Effector memory CD4-positive, alpha-beta T cell (primary cell): ENCODE measurements around the gene LUC7L.
"Not testable (repeated sequence)": the region's sequence is repeated elsewhere in the genome, so short reads cannot be mapped to it uniquely, and the experiment has no call there.

Experiments
- DNase-seq, 3 donors: peaks; one replicate each; pipeline ENCODE4 v3.0.0-alpha.2; 2020
- H3K27ac ChIP-seq: 2 replicates; pipeline ENCODE4 v1.7.0; 2013; ENCODE audit warnings: mild to moderate bottlenecking, low read length, moderate library complexity; ENCODE audit not compliant: insufficient read depth, poor library complexity, severe bottlenecking
- H3K27me3 ChIP-seq: replicated peaks from 2 replicates; pipeline ENCODE4 v1.7.0; 2013; ENCODE audit warnings: mild to moderate bottlenecking, low read length; ENCODE audit not compliant: insufficient read depth, control insufficient read depth, poor library complexity, severe bottlenecking
- H3K36me3 ChIP-seq: 2 replicates; pipeline ENCODE4 v1.7.0; 2013; ENCODE audit warnings: mild to moderate bottlenecking, low read length, moderate library complexity; ENCODE audit not compliant: control insufficient read depth, insufficient read depth
- H3K4me1 ChIP-seq: 2 replicates; pipeline ENCODE4 v1.7.0; 2013; ENCODE audit warnings: low read length, mild to moderate bottlenecking; ENCODE audit not compliant: control insufficient read depth, insufficient read depth, poor library complexity, severe bottlenecking
- H3K4me3 ChIP-seq: 2 replicates; pipeline ENCODE4 v1.7.0; 2013; ENCODE audit warnings: low read length, low read depth, mild to moderate bottlenecking; ENCODE audit not compliant: insufficient read depth, poor library complexity, severe bottlenecking
- H3K9me3 ChIP-seq: 2 replicates; pipeline ENCODE4 v1.7.0; 2013; ENCODE audit warnings: mild to moderate bottlenecking, low read length, moderate library complexity; ENCODE audit not compliant: control insufficient read depth

The LUC7L gene

DNA sequence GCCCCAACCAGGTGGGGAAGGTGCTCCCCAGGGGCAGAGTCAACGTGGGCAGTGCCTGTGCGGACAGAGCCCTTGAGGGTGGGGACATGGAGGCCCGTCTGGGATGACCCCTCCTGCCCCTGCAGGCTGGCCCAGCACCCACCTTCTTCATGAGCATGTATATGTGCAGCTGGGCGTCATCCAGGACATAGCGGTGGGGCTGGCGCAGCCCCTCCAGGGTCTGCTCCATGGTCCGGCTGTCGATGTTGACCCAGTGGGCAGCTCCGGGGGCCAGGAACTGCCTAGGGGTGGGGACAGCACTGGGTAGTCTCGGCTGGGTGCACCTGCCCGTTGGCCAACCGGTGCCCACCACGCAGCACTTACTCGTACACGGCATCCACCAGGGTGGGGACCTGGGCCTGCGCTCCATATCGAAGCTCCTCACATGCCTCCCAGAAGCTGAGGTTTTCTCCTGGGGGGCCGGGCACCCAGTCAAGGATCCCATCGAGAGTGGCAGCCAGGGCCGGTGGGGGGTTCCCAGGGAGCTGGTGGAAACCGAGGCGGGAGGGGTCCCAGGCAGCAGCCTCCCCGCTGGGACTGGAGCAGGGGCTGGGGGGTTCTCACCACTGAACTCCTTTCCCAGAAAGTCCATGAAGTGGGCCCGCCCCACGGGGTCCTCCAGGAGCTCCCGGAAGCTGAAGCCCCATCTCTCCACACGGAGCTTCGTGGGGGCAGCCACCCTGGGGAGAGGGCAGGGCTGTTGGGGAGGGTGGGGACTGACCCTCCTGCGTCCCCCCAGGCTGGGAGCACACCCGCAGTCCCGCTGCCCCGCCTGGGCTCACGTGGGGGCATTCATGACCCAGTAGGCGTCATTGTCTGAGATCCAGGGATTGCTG lies 41.4 kb upstream of the LUC7L start:
- Histone ChIP-seq H3K27ac (no peak overlapping the region), H3K27me3 (peaks cover 15% of the 10 kb centered on the region), H3K36me3 (no peaks in the 10 kb centered on the region), H3K9me3 (no peaks in the 10 kb centered on the region), H3K4me3 (no peak overlapping the region), H3K4me1 (peaks cover 3% of the 10 kb centered on the region)
- DNase-seq: no peak

DNA sequence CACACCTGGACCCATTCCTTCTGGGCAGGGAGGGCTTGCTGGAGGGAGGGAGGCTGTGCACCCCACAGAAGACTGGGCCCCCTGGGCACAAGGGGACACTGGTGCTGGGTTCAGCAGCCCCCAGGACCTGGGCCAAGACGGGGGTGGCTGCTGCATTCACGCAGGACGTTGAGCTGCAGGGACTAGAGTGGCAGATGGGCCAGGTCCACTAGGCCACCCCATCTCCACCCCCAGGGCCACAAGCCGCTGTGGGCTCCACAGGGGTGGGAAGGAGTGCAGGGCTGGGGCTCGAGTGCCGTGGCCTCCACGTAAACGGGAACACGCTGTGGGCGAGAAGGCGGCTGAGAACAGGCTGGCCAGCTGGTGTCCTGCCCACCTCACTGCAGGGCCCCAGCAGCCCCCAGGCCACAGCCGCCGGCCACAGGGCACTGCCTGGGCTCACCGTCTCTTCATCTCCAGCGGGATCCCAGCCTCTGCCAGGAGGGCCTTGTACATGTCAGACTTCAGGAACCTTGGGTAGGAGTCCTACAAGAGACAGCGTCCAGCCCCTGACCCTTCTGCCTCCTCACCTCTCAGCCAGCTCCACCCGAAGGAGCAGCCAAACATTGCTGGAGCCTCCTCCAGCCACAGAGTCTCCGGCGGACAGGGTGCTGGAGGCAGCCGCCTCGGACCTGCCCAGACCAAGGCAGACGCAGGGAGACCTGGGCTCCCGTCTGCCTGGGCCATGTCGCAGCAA lies 40.0 kb upstream of the LUC7L start:
- H3K36me3 ChIP-seq: peaks cover 4% of the 10 kb centered on the region
- no peaks in the 10 kb centered on the region for H3K4me1 ChIP-seq
- peaks cover 3% of the 10 kb centered on the region for H3K27me3 ChIP-seq
- H3K4me3 ChIP-seq: no peak overlapping the region
- H3K9me3 ChIP-seq: no peaks in the 10 kb centered on the region
- no peak overlapping the region for H3K27ac ChIP-seq
- DNase-seq: no peak

DNA sequence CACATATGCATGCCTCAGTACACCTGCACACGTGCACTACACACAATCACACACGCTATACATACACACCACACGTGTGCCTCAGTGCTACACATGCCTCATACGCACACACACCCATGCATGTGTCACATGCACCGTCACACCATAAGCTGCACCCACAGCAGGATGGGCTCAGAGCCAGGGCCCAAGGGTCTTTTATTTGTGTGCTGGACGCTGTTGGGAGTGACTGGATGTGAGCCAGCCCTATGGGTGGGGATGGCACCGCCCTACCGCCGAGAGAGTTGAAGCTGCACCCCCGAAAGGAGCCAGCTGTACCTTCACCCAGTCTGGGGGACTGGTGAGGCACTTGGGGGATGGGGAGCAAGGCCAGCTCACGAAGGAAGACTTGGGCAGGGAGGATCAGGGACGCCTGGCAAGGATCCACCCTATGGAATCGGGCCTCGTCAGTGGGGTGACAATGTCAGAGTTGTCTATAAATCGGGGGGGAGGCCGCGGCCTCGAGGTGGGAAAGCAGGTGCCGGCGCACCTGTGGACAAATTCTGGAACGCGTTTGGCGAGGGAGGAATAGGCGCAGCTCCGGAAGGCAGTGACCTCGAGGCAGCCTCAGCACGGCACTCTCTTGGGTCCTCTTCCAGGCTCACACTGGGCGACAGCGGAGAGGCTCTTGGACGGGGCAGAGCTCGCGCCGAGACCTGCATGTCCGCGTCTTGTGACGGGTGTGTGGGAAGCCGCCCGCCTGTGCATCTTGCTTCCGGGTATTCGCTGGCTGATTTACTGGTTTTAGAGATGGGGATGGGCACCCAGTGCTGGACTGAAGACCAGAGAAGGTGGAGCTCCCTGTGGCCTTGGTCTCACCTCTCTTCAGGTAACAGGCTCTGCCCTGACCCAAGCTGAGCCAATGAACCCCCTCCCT lies 39.1 kb upstream of the LUC7L start:
- Histone ChIP-seq H3K36me3 (peaks cover 11% of the 10 kb centered on the region), H3K27me3 (no peaks in the 10 kb centered on the region), H3K27ac (no peak overlapping the region), H3K4me3 (no peak overlapping the region), H3K4me1 (no peaks in the 10 kb centered on the region), H3K9me3 (no peaks in the 10 kb centered on the region)
- no peak for DNase-seq

DNA sequence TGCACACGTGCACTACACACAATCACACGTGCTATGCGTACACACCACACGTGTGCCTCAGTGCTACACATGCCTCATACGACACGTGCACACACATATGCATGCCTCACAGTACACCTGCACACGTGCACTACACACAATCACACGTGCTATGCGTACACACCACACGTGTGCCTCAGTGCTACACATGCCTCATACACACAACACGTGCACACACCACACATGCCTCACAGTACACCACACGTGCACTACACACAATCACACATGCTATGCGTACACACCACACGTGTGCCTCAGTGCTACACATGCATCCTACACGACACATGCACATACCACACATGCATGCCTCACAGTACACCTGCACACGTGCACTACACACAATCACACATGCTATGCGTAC lies 38.3 kb upstream of the LUC7L start:
- H3K36me3 ChIP-seq: peaks cover 15% of the 10 kb centered on the region
- H3K4me3 ChIP-seq, H3K9me3 ChIP-seq, H3K27me3 ChIP-seq, H3K4me1 ChIP-seq, H3K27ac ChIP-seq, DNase-seq: not testable (repeated sequence)

DNA sequence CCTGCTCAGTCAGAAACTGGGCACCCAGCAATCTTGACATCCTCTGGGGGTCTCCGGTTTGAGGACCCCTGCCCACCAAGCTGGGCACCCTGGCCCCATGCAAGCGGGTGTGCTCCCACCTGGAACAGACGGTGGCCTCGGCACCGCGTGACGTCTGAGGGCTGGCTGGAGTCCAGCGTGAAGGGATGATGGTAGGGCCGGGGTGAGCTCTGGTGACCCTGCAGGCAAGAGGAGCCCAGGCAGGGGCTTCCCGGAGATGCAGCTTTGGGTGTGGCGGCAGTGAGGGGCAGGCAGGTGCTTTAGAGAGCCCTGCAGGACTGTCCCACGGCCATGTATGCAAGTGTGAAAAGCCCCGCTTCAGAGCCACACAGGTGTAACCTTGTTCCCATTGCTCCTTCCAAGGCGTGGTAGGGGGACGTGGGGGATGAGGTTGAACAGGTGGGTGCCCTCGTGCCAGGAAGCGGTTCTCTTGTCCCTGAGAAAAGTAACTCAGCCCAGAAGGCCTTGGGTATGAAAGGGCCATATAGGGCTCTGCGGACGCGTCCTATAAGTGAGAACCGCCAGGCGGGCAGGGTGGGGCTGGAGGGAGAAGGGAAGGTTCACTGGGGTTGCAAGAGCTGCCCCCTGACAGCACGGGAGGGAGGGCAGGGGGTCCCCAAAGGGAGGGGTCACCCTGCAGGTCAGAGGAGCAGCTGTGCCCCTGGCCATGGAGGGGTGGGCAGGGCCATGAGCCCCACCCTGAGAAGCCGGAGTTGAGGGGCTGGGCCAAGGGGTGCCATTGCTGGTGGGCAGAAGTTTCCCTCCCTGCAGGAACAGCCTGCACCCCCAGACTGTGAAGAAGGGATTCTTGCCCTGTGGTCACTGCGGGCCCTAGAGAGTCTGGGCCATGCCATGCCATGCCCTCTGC lies 37.3 kb upstream of the LUC7L start:
- H3K4me1 ChIP-seq: no peaks in the 10 kb centered on the region
- no peak overlapping the region for H3K27ac ChIP-seq
- peaks cover 22% of the 10 kb centered on the region for H3K36me3 ChIP-seq
- H3K9me3 ChIP-seq: no peaks in the 10 kb centered on the region
- H3K4me3 ChIP-seq: no peak overlapping the region
- no peaks in the 10 kb centered on the region for H3K27me3 ChIP-seq
- no peak for DNase-seq

DNA sequence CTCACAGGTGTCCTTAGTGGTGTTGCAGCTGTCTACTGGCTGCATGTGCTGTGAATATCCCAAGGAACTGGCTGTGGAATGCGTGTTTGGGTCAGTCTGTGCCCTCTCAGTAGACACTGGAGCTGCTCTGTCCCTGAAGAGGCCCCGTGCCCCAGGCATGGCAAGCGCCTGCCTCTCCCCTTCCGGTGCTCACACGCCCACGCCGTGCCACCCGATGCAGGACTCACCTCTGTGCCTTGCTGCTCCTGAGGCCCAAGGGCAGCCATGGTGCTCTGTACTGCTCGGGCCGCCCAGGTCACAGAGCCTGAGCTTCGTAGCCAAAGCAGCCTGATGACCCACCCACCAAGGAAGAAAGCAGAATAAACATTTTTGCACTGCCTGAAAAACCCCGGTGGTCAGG lies 36.5 kb upstream of the LUC7L start:
- no peaks in the 10 kb centered on the region for H3K4me1 ChIP-seq
- no peak overlapping the region for H3K27ac ChIP-seq
- no peak overlapping the region for H3K4me3 ChIP-seq
- peaks cover 30% of the 10 kb centered on the region for H3K36me3 ChIP-seq
- DNase-seq: no peak
- no peaks in the 10 kb centered on the region for H3K9me3 ChIP-seq
- H3K27me3 ChIP-seq: no peaks in the 10 kb centered on the region

DNA sequence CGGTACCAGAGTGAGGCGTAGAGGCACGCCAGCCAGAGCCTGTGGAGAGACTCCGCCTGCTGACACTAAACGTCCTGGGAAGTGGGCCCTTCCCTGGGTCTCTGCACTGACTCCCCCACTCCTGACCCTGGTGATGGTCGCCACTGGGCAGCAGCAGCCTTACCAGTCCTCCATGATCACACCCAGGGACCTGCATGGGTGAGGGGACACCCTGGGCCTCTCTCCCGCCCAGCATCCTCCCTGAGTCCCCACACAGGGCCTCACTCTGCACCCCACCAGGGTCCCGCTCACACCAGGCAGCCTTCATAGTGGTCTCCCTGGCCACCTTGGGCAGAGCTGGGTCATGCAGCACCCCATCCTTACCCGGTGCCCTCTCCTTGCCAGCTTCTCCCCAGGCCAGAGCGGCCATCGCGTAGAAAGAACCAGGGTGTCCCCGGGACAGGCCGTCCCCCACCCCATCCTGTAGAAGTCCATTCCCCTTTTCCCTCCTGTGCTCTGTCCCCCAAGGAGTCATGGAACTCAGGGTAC lies 35.8 kb upstream of the LUC7L start:
- H3K9me3 ChIP-seq: no peaks in the 10 kb centered on the region
- no peaks in the 10 kb centered on the region for H3K4me1 ChIP-seq
- no peak overlapping the region for H3K4me3 ChIP-seq
- H3K27me3 ChIP-seq: no peaks in the 10 kb centered on the region
- H3K27ac ChIP-seq: no peak overlapping the region
- no peak for DNase-seq
- peaks cover 30% of the 10 kb centered on the region for H3K36me3 ChIP-seq

DNA sequence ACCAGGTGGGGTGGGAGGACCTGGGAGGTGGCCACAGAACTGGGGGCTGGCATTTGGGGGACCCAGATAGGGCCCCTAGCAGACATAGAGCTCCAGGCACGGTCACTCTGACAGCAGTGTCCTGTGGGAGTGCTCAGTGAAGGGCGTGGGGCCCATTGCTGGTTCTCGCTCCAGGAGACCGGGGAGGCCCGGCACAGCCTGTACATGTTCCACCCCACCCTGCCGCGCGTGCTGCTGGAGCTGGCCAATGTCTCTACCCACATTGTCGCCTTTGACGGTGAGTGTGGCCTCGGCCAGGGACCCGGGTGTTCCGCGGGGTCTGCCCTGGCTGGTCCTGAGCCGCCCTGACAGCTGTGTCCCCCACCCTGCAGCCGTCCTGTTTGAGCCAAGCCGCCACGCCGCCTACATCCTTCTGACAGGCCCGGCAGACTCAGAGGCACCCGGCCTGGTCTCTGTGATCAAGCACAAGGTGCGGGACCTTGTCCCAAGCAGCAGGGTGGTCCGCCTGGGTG lies 35.2 kb upstream of the LUC7L start:
- DNase-seq: no peak
- Histone ChIP-seq H3K9me3 (no peaks in the 10 kb centered on the region), H3K4me3 (no peak overlapping the region), H3K27ac (no peak overlapping the region), H3K36me3 (peaks cover 30% of the 10 kb centered on the region), H3K27me3 (no peaks in the 10 kb centered on the region), H3K4me1 (no peaks in the 10 kb centered on the region)

DNA sequence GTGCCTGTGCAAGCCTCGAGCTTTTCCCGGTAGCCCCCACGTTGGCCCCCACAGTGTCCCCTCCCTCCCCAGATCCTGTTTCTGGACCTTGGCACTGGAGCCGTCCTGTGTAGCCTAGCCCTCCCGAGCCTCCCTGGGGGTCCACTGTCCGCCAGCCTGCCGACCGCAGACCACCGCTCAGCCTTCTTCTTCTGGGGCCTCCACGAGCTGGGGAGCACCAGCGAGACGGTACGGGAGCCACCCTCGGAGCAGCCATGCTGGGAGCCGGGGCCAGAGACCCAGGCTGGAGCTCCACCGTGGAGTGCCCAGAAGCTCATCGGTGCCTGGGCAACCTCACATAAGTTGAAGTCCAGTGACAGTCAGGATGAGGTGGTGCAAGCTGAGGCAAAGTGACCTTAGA lies 34.7 kb upstream of the LUC7L start:
- DNase-seq: no peak
- peaks cover 30% of the 10 kb centered on the region for H3K36me3 ChIP-seq
- H3K27me3 ChIP-seq: no peaks in the 10 kb centered on the region
- no peak overlapping the region for H3K27ac ChIP-seq
- H3K9me3 ChIP-seq: no peaks in the 10 kb centered on the region
- no peaks in the 10 kb centered on the region for H3K4me1 ChIP-seq
- H3K4me3 ChIP-seq: no peak overlapping the region
